HepG2 (cell line): ENCODE results near the gene ALDH3A1. TPM values are rescaled to one million over a fixed set of nuclear protein-coding genes. Genes with fewer than 3 reads are reported as not detected.

Source experiments
- AGO2 ChIP-seq: fragments of 200-400 bp; formaldehyde crosslinking; optimal IDR thresholded peaks from 2 replicates; pipeline ENCODE3; 2017; ENCODE audit warnings: mild to moderate bottlenecking, low read depth, low read length, moderate library complexity
- DPF2 ChIP-seq: sonication (generic); formaldehyde crosslinking; IDR thresholded peaks from 2 replicates; pipeline ENCODE4 v1.4.0; 2020; ENCODE audit warnings: mild to moderate bottlenecking, low read depth, missing genetic modification reagents, borderline replicate concordance
- HDAC1 ChIP-seq: sonication (generic); formaldehyde crosslinking; IDR thresholded peaks from 2 replicates; pipeline ENCODE4 v1.5.1; 2020; ENCODE audit warnings: mild to moderate bottlenecking, missing genetic modification reagents
- HOXA7 ChIP-seq: sonication (generic); formaldehyde crosslinking; IDR thresholded peaks from 2 replicates; pipeline ENCODE4 v1.8.1; 2022; ENCODE audit warnings: mild to moderate bottlenecking, missing genetic modification reagents, moderate library complexity
- KDM5A ChIP-seq: fragments of 200-600 bp; sonication (generic); IDR thresholded peaks from 2 replicates; pipeline ENCODE4 v1.7.0; 2018; ENCODE audit warnings: antibody characterized with exemption, mild to moderate bottlenecking, low read length, borderline replicate concordance
- NR2F1 ChIP-seq, 2 experiments: fragments of 450-650 bp in 1 of 2; formaldehyde crosslinking in 1 of 2; IDR thresholded peaks; 2 replicates each; pipeline versions ENCODE4 v1.5.0 to v1.6.1; 2016 to 2020; ENCODE audit warnings: mild to moderate bottlenecking in 1 of 2, missing compliant biosample characterization in 1 of 2, missing genetic modification reagents in 1 of 2, moderate library complexity in 1 of 2
- SAP130 ChIP-seq: IDR thresholded peaks from 2 replicates; pipeline ENCODE4 v1.6.1; 2016; ENCODE audit warnings: low read depth
- SRSF9 ChIP-seq: fragments of 200-400 bp; formaldehyde crosslinking; IDR thresholded peaks from 2 replicates; pipeline ENCODE4 v1.6.1; 2018; ENCODE audit warnings: borderline replicate concordance, mild to moderate bottlenecking, low read depth, low read length; ENCODE audit not compliant: insufficient read depth, poor library complexity, severe bottlenecking
- SUZ12 ChIP-seq: fragments of 150-350 bp; IDR thresholded peaks from 2 replicates; pipeline ENCODE4 v1.6.1; 2014; ENCODE audit warnings: low read depth, low read length
- THAP11 ChIP-seq: IDR thresholded peaks from 2 replicates; pipeline ENCODE4 v1.6.1; 2016; ENCODE audit warnings: missing biosample characterization, missing genetic modification reagents
- ZFP36L2 ChIP-seq: sonication (generic); formaldehyde crosslinking; IDR thresholded peaks from 2 replicates; pipeline ENCODE4 v1.4.0; 2020; ENCODE audit warnings: missing genetic modification reagents
- ZNF282 ChIP-seq: fragments of 450-650 bp; IDR thresholded peaks from 2 replicates; pipeline ENCODE4 v1.6.1; 2018; ENCODE audit not compliant: partially characterized antibody
- ZNF34 ChIP-seq: sonication (generic); formaldehyde crosslinking; IDR thresholded peaks from 2 replicates; pipeline ENCODE4 v1.4.0; 2020; ENCODE audit warnings: mild to moderate bottlenecking, missing genetic modification reagents, borderline replicate concordance
- ZNF629 ChIP-seq: sonication (generic); formaldehyde crosslinking; conservative IDR thresholded peaks from 2 replicates; pipeline ENCODE4 v1.5.0; 2020; ENCODE audit warnings: missing genetic modification reagents
- ZNF773 ChIP-seq: sonication (generic); formaldehyde crosslinking; IDR thresholded peaks from 2 replicates; pipeline ENCODE4 v1.4.0; 2020; ENCODE audit warnings: missing genetic modification reagents, borderline replicate concordance
- polyA plus RNA-seq, 8 experiments: library from polyadenylated mRNA; depleted of rRNA in 3 of 8; stranded (reverse) in 7 of 8; unstranded in 1 of 8; fragments of >200 nt; fragmentation: Illumina TruSeq in 4 of 8; extraction: Trizol in 4 of 8; gene quantifications; 2 replicates each; pipeline versions ENCODE4 v1.2.1 to v1.2.3, GENCODE V29; 2011 to 2016; ENCODE audit warnings: low read depth in 4 of 8, missing spikeins in 1 of 8, mixed read lengths in 1 of 8; ENCODE audit not compliant: insufficient read depth in 1 of 8
- total RNA-seq, 5 experiments: library from RNA; depleted of rRNA; stranded (reverse); fragments of >200 nt; fragmentation: Illumina TruSeq; extraction: Trizol; gene quantifications; 2 replicates each; pipeline ENCODE4 v1.2.3, GENCODE V29; 2016; ENCODE audit warnings: low read depth in 1 of 5
- TF ChIP-seq, protein P1 (sequence below): sonication (generic); formaldehyde crosslinking; IDR thresholded peaks from 2 replicates; pipeline ENCODE4 v1.9.0; 2022; ENCODE audit warnings: missing genetic modification reagents, mild to moderate bottlenecking, borderline replicate concordance
- TF ChIP-seq, protein P2 (sequence below): sonication (generic); formaldehyde crosslinking; IDR thresholded peaks from 2 replicates; pipeline ENCODE4 v1.5.1; 2020; ENCODE audit warnings: missing genetic modification reagents, mild to moderate bottlenecking, borderline replicate concordance
- TF ChIP-seq, protein P3 (sequence below): sonication (generic); formaldehyde crosslinking; IDR thresholded peaks from 2 replicates; pipeline ENCODE4 v1.4.0; 2020; ENCODE audit warnings: mild to moderate bottlenecking, missing genetic modification reagents
- TF ChIP-seq, protein P4 (sequence below): sonication (generic); formaldehyde crosslinking; IDR thresholded peaks from 2 replicates; pipeline ENCODE4 v1.5.0; 2020; ENCODE audit warnings: missing genetic modification reagents
- TF ChIP-seq, protein P5 (sequence below): sonication (generic); formaldehyde crosslinking; IDR thresholded peaks from 2 replicates; pipeline ENCODE4 v1.5.1; 2020; ENCODE audit warnings: mild to moderate bottlenecking, moderate library complexity, missing genetic modification reagents
- TF ChIP-seq, protein P6 (sequence below): fragments of 450-650 bp; IDR thresholded peaks from 2 replicates; pipeline ENCODE4 v1.6.1; 2016

Gene ALDH3A1
- total and polyA plus RNA-seq, 2 of the 13 experiments (the other 11 are each of a cell fraction or from before 2014, with no cell fraction given) = 0.07 to 0.62 TPM

DNA sequence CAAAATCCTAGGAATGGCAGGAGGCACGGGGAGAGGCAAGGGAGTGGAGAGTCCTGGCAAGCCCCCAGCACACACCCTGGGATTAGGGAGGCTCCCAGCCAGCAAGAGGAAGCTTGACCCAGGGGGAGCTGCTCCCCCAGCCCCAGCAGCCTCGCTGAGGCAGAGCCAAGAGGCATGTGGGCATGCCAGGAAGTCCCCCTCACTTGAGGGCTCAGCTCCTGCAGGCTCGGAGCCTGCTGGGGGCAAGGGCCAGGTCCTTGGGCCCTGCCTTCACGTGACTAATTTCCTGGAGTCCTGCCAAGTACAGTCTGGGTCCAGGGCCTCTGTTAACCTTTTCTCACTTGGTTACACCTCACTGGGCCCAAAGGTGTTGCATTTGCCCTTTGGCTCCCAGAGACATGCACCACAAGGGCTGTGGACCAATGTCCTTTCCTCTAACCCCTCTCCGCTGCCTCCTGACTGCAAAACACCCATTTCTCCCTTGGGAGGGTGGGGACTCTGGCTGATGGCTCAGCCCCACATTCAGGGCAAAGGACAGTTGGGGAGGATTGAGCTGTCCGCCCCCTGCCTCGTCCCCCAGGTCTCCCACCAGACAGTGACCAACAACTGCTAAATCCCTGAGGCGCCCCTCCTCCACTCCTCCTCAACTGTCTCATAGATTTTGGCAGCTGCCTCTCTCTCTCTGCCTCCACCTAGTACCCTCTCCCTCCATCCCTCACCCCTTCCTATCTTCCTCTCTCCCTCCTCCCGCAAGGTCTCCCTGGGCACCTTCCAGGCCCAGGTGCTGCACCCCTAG is 27.3 kb downstream of the ALDH3A1 start (continued):
- TF ChIP-seq, protein P1, sequence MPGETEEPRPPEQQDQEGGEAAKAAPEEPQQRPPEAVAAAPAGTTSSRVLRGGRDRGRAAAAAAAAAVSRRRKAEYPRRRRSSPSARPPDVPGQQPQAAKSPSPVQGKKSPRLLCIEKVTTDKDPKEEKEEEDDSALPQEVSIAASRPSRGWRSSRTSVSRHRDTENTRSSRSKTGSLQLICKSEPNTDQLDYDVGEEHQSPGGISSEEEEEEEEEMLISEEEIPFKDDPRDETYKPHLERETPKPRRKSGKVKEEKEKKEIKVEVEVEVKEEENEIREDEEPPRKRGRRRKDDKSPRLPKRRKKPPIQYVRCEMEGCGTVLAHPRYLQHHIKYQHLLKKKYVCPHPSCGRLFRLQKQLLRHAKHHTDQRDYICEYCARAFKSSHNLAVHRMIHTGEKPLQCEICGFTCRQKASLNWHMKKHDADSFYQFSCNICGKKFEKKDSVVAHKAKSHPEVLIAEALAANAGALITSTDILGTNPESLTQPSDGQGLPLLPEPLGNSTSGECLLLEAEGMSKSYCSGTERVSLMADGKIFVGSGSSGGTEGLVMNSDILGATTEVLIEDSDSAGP (CRISPR knock-in tag) = peak; percentile 49; the same call in 1 of the 2 replicates
- TF ChIP-seq ZNF629 (CRISPR knock-in tag) (peak; percentile 71), DPF2 (CRISPR knock-in tag) (0 out of 2 replicates have a peak, but pooled peaks have one; percentile 29), THAP11 (CRISPR knock-in tag) (no peak; the same call in 1 of the 2 replicates), KDM5A (no peak), ZFP36L2 (CRISPR knock-in tag) (no peak), HDAC1 (CRISPR knock-in tag) (peak; percentile 49; the same call in 1 of the 2 replicates), ZNF34 (no peak), AGO2 (no peak), ZNF282 (no peak), SAP130 (CRISPR knock-in tag) (peak; percentile 50; the same call in 1 of the 2 replicates), SUZ12 (no peak), SRSF9 (no peak), ZNF773 (CRISPR knock-in tag) (no peak), HOXA7 (no peak), NR2F1 (CRISPR knock-in tag; IDR thresholded peaks at IDR 0.05) (peak in 1 of 2 experiments; percentile 66; a peak in 2 of 4 replicates)
- TF ChIP-seq, protein P2, sequence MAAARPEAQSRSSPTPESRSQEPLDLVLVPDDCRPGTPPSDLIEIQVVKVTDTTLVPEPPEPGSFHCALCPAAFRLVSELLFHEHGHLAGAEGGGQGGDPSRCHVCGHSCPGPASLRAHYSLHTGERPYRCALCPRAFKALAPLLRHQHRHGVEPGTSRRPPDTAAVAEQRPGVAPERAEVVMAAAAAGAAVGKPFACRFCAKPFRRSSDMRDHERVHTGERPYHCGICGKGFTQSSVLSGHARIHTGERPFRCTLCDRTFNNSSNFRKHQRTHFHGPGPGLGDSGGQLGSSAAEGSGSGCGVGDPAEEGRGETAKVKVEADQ (CRISPR knock-in tag) = peak; percentile 81; the same call in 1 of the 2 replicates
- TF ChIP-seq, protein P3, sequence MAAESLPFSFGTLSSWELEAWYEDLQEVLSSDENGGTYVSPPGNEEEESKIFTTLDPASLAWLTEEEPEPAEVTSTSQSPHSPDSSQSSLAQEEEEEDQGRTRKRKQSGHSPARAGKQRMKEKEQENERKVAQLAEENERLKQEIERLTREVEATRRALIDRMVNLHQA = no peak
- TF ChIP-seq, protein P4, sequence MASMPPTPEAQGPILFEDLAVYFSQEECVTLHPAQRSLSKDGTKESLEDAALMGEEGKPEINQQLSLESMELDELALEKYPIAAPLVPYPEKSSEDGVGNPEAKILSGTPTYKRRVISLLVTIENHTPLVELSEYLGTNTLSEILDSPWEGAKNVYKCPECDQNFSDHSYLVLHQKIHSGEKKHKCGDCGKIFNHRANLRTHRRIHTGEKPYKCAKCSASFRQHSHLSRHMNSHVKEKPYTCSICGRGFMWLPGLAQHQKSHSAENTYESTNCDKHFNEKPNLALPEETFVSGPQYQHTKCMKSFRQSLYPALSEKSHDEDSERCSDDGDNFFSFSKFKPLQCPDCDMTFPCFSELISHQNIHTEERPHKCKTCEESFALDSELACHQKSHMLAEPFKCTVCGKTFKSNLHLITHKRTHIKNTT (CRISPR knock-in tag) = no peak
- TF ChIP-seq, protein P5, sequence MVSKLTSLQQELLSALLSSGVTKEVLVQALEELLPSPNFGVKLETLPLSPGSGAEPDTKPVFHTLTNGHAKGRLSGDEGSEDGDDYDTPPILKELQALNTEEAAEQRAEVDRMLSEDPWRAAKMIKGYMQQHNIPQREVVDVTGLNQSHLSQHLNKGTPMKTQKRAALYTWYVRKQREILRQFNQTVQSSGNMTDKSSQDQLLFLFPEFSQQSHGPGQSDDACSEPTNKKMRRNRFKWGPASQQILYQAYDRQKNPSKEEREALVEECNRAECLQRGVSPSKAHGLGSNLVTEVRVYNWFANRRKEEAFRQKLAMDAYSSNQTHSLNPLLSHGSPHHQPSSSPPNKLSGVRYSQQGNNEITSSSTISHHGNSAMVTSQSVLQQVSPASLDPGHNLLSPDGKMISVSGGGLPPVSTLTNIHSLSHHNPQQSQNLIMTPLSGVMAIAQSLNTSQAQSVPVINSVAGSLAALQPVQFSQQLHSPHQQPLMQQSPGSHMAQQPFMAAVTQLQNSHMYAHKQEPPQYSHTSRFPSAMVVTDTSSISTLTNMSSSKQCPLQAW = peak; percentile 94
- TF ChIP-seq, protein P6, sequence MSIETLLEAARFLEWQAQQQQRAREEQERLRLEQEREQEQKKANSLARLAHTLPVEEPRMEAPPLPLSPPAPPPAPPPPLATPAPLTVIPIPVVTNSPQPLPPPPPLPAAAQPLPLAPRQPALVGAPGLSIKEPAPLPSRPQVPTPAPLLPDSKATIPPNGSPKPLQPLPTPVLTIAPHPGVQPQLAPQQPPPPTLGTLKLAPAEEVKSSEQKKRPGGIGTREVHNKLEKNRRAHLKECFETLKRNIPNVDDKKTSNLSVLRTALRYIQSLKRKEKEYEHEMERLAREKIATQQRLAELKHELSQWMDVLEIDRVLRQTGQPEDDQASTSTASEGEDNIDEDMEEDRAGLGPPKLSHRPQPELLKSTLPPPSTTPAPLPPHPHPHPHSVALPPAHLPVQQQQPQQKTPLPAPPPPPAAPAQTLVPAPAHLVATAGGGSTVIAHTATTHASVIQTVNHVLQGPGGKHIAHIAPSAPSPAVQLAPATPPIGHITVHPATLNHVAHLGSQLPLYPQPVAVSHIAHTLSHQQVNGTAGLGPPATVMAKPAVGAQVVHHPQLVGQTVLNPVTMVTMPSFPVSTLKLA = no peak
